ENCODE data around the gene ZBTB20. TPM values are rescaled to one million over a fixed set of nuclear protein-coding genes. Genes with fewer than 3 reads are reported as not detected.

The ZBTB20 gene
- total RNA-seq, 1 donor from 2014 or later: 11.2 TPM

- TF ChIP-seq, protein P1, sequence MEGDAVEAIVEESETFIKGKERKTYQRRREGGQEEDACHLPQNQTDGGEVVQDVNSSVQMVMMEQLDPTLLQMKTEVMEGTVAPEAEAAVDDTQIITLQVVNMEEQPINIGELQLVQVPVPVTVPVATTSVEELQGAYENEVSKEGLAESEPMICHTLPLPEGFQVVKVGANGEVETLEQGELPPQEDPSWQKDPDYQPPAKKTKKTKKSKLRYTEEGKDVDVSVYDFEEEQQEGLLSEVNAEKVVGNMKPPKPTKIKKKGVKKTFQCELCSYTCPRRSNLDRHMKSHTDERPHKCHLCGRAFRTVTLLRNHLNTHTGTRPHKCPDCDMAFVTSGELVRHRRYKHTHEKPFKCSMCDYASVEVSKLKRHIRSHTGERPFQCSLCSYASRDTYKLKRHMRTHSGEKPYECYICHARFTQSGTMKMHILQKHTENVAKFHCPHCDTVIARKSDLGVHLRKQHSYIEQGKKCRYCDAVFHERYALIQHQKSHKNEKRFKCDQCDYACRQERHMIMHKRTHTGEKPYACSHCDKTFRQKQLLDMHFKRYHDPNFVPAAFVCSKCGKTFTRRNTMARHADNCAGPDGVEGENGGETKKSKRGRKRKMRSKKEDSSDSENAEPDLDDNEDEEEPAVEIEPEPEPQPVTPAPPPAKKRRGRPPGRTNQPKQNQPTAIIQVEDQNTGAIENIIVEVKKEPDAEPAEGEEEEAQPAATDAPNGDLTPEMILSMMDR (conservative IDR thresholded peaks at IDR 0.05; ENCODE audit: low read depth, low read length): no peak
- H3K4me3 ChIP-seq (ENCODE audit: low read depth, low read length): no peak overlapping the region
- no peak for DNase-seq (ENCODE audit: low read depth)
Observed at GRCh38 chr3:114669614-114670013, 477.5 kb downstream of the ZBTB20 start.

GRCh38 chr3:114668099-114668498 is 479.0 kb downstream of the ZBTB20 start:
- TF ChIP-seq, protein P1 (conservative IDR thresholded peaks at IDR 0.05; ENCODE audit: low read depth, low read length): no peak
- DNase-seq (ENCODE audit: low read depth): no peak
- no peak overlapping the region for H3K4me3 ChIP-seq (ENCODE audit: low read depth, low read length)

DNA sequence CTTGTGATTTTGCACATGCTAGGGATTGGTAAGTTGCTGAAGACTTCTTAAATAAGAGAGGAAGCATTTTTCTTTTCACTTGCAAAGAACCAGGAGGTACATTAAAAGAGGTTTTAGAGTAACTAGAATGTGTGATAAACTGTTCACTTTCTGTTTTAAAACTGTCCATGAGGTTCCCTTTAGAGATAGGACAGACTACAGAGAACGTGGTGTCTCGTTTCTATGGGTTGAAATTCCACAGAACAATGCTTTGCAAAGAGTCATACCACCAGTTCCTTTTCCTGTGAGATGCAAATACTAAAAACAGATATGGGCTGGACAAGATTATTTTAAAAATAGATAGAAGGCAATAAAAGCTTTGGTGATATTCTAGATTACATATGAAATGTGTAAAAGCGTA is 480.5 kb downstream of the ZBTB20 start:
- H3K4me3 ChIP-seq (ENCODE audit: low read depth, low read length): no peak overlapping the region
- DNase-seq (ENCODE audit: low read depth): no peak
- TF ChIP-seq, protein P1 (conservative IDR thresholded peaks at IDR 0.05; ENCODE audit: low read depth, low read length): no peak

DNA sequence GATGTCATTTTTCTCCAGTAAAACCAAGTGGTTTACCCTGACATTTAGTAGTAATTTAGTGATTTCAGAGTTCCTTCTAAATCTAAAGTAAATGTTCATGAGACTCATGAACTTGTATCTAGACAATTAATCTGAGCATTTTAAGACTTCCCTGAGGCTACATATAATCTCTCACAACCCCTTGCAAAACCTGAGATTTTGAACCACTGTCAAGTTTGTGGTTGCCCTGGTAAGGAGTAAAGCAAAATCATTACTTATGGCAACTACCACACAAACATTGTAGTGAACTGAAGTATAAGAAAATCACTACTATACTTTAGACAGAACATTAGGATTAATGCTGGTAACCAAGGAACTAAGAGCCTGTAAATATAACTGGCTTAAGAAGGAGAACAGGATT is 483.1 kb downstream of the ZBTB20 start:
- no peak for DNase-seq (ENCODE audit: low read depth)
- TF ChIP-seq, protein P1 (conservative IDR thresholded peaks at IDR 0.05; ENCODE audit: low read depth, low read length): no peak
- H3K4me3 ChIP-seq (ENCODE audit: low read depth, low read length): no peak overlapping the region

- H3K4me3 ChIP-seq (ENCODE audit: low read depth, low read length): no peak overlapping the region
- DNase-seq (ENCODE audit: low read depth): no peak
- TF ChIP-seq, protein P1 (conservative IDR thresholded peaks at IDR 0.05; ENCODE audit: low read depth, low read length): no peak
Observed at GRCh38 chr3:114660808-114661207, 486.3 kb downstream of the ZBTB20 start.

- H3K4me3 ChIP-seq (ENCODE audit: low read depth, low read length): no peak overlapping the region
- TF ChIP-seq, protein P1 (conservative IDR thresholded peaks at IDR 0.05; ENCODE audit: low read depth, low read length): no peak
- DNase-seq (ENCODE audit: low read depth): no peak
Observed at GRCh38 chr3:114660124-114660523, 487.0 kb downstream of the ZBTB20 start.
